ENCODE results near the gene RHOBTB3.

DNA sequence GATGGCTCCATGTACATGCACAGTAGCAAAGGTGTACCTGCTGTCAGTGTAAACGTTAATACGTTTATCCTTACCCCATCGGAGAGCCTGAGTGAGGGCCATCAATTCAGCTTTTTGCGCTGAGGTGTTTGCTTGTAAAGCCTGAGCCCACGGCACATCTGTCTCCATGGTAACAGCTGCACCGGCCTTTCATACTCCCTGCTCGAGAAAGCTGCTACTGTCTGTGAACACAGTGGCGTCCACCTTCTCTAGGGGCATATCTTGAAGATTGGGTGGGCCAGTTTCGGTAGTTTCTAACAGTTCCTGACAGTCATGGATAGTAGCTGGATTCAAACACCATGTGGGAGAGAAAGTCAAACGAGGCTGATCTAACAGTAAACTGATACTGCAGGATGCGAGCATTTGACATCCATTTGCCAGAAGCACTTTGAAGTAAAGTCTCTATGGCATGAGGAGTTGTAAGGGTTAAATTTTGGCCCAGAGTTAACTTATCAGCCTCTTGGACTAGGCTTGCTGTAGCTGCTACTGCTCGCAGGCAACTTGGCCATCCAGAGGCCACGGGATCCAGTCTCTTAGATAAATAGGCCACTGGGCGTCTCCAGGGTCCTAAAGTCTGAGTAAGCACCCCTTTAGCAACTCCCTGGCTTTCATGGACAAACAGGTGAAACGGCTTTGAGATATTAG is 21.0 kb upstream of the RHOBTB3 start:
- TF ChIP-seq, protein P1, sequence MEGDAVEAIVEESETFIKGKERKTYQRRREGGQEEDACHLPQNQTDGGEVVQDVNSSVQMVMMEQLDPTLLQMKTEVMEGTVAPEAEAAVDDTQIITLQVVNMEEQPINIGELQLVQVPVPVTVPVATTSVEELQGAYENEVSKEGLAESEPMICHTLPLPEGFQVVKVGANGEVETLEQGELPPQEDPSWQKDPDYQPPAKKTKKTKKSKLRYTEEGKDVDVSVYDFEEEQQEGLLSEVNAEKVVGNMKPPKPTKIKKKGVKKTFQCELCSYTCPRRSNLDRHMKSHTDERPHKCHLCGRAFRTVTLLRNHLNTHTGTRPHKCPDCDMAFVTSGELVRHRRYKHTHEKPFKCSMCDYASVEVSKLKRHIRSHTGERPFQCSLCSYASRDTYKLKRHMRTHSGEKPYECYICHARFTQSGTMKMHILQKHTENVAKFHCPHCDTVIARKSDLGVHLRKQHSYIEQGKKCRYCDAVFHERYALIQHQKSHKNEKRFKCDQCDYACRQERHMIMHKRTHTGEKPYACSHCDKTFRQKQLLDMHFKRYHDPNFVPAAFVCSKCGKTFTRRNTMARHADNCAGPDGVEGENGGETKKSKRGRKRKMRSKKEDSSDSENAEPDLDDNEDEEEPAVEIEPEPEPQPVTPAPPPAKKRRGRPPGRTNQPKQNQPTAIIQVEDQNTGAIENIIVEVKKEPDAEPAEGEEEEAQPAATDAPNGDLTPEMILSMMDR (conservative IDR thresholded peaks at IDR 0.05), result no peak
- no peak for TF ChIP-seq ZFX (IDR thresholded peaks at IDR 0.05)
